GM20000 (cell line): ENCODE results near the gene PNPLA6.

ENCODE experiments used
- DNase-seq: peaks from one replicate; pipeline ENCODE4 v3.0.0; 2012; ENCODE audit warnings: low spot score
- TF ChIP-seq, protein P1 (sequence below): IDR thresholded peaks from 2 replicates; pipeline ENCODE4 v1.5.1; 2012; ENCODE audit warnings: mild to moderate bottlenecking, control low read depth; ENCODE audit errors: extremely low read depth, missing control alignments

Gene PNPLA6

DNA sequence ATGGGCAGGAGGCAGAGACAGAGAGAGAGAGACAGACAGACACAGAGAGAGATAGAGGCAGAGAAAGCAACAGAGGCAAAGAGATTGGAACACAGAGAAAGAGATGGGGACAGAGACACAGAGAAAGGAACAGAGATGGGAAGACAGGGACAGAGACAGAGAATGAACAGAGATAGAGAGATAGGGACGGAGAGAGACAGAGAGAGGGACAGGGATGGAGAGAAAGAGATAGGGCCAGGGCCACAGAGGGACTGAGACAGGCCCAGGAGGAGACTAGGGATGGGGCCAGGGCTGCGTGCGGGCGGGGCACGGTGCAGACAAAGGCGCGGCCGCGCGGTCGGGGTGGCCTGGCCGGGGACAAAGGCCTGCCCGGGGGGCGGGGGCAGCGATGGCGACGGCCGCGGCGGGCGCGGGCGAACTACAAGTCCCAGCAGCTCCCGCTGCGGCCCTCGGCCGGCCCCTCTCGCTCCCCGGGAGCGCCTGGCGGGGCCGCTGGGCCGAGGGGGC is 19.8 kb upstream of the PNPLA6 start, which contains the start of gene ZNF358:
Gene ZNF358, plus strand, starts transcription at position 459 of the 507 bp plus-strand sequence. CDS start 3,140 bp downstream, outside the sequence.
- DNase-seq: peak; percentile 95
- TF ChIP-seq, protein P1, sequence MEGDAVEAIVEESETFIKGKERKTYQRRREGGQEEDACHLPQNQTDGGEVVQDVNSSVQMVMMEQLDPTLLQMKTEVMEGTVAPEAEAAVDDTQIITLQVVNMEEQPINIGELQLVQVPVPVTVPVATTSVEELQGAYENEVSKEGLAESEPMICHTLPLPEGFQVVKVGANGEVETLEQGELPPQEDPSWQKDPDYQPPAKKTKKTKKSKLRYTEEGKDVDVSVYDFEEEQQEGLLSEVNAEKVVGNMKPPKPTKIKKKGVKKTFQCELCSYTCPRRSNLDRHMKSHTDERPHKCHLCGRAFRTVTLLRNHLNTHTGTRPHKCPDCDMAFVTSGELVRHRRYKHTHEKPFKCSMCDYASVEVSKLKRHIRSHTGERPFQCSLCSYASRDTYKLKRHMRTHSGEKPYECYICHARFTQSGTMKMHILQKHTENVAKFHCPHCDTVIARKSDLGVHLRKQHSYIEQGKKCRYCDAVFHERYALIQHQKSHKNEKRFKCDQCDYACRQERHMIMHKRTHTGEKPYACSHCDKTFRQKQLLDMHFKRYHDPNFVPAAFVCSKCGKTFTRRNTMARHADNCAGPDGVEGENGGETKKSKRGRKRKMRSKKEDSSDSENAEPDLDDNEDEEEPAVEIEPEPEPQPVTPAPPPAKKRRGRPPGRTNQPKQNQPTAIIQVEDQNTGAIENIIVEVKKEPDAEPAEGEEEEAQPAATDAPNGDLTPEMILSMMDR: no peak

DNA sequence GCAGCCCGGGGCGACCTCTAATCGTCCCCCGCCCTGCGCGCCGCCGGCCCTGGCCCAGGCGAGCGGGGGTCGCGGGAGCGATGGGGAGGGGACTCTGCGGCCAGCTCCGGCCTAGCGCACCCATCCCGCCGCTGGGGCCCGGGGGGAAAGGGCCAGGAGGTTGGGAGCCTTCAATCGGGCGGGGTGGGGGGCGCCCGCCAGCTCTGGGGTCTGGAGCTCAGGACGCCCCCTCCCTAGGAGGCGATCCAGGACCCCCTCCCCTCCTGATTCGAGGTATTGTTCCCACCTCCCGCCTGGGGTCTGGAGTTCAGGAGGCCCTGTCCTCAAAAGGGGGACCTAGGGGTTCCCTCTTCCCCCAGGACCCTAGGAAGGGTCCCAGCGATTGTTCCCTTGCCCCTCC is 19.2 kb upstream of the PNPLA6 start:
- DNase-seq: peak; percentile 56

DNA sequence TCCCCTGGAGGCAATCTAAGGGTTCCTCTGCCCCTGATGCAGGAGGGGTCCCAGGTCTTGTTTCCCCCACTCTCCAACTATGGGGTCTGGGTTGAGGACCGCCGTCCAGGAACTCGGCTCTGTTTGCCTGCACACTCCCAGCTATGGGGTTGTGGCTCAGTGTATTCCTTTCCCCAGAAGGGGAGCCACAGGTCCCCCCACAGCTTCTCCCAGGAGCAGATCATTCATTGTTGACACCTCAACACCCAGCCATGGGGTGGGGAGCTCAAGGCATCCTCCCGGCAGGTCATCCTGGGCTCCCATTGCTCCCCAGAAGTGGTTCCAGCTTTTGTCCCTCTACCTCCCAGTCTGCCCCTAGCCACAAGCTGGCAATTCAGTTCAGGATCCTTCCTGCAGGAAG is 18.6 kb upstream of the PNPLA6 start:
- DNase-seq: no peak
- TF ChIP-seq, protein P1: no peak

More for the DNA sequence above, 19.2 kb upstream of the PNPLA6 start:
- TF ChIP-seq, protein P1: no peak

DNA sequence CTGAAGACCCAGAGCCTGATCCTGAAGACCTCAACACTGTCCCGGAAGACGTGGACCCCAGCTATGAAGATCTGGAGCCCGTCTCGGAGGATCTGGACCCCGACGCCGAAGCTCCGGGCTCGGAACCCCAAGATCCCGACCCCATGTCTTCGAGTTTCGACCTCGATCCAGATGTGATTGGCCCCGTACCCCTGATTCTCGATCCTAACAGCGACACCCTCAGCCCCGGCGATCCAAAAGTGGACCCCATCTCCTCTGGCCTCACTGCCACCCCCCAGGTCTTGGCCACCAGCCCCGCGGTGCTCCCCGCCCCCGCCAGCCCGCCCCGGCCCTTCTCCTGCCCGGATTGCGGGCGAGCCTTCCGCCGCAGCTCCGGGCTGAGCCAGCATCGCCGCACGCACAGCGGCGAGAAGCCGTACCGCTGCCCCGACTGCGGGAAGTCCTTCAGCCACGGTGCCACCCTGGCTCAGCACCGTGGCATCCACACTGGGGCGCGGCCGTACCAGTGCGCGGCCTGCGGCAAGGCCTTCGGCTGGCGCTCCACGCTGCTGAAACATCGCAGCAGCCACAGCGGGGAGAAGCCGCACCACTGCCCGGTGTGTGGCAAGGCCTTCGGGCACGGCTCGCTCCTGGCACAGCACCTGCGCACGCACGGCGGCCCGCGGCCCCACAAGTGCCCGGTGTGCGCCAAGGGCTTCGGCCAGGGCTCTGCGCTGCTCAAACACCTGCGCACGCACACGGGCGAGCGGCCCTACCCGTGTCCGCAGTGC is 16.0 kb upstream of the PNPLA6 start:
- DNase-seq: no peak
- TF ChIP-seq, protein P1: no peak

DNA sequence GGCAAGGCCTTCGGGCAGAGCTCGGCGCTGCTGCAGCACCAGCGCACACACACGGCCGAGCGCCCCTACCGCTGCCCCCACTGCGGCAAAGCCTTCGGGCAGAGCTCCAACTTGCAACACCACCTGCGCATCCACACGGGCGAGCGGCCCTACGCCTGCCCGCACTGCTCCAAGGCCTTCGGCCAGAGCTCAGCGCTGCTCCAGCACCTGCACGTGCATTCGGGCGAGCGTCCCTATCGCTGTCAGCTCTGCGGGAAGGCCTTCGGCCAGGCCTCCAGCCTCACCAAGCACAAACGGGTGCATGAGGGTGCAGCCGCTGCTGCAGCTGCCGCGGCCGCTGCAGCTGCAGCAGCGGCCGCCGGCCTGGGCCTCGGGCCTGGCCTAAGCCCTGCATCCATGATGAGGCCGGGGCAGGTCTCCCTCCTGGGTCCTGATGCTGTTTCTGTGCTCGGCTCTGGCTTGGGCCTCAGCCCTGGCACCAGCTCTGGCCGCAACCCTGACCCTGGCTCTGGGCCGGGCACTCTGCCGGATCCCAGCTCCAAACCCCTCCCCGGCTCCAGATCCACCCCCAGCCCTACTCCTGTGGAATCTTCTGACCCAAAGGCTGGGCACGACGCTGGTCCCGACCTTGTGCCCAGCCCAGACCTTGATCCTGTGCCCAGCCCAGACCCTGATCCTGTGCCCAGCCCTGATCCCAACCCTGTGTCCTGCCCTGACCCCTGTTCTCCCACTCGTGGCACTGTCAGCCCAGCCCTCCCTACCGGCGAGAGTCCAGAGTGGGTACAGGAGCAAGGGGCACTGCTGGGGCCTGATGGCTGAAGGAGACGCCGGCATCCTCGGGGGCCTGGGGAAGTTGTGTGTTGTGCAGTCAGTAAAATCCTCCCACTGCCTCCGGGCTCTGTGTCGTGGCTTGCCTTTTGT is 15.1 kb upstream of the PNPLA6 start:
- TF ChIP-seq, protein P1: no peak
- DNase-seq: no peak

DNA sequence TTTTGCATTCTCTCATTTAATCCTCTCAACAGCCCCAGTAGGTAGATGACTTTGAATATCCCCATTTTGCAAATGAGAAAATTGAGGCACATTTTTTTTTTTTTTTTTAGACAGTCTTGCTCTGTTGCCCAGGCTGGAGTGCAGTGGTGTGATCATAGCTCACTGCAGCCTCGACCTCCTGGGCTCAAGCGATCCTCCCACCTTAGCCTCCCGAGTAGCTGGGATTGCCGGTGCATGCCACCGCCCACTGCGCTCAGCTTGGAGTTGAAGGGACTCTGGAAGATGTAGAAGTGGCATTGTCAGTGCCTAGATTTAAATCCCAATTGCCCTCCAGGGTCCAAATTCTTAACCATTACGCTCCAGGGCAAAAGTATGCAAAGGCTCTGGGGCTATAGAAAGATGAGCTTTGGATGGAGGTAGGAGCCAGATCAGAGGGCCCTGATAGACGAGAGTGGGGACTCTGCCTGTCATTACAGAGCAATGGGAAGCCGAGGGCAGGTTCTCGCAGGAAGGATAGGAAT is 13.9 kb upstream of the PNPLA6 start:
- TF ChIP-seq, protein P1: no peak
- no peak for DNase-seq
